Mesothelial cell of epicardium (in vitro differentiated cells): ENCODE measurements around the gene ADAMTS17. TPM values are rescaled to one million over a fixed set of nuclear protein-coding genes. Genes with fewer than 3 reads are reported as not detected.

ENCODE experiments used
- DNase-seq, 2 experiments: peaks; one replicate each; pipeline ENCODE4 v3.0.0; 2021; ENCODE audit warnings: low spot score in 2 of 2; ENCODE audit not compliant: unreplicated experiment in 2 of 2
- H3K27ac Mint-ChIP-seq: 2 replicates; pipeline ENCODE4 v1.8.0; 2021; ENCODE audit warnings: mixed read lengths
- H3K27me3 Mint-ChIP-seq: 2 replicates; pipeline ENCODE4 v1.8.0; 2021; ENCODE audit warnings: low read depth, mixed read lengths
- H3K36me3 Mint-ChIP-seq: 2 replicates; pipeline ENCODE4 v1.8.0; 2021; ENCODE audit warnings: mixed read lengths
- H3K4me1 Mint-ChIP-seq: 2 replicates; pipeline ENCODE4 v1.8.0; 2021; ENCODE audit warnings: mixed read lengths
- H3K4me3 Mint-ChIP-seq: 2 replicates; pipeline ENCODE4 v1.8.0; 2021; ENCODE audit warnings: mild to moderate bottlenecking, moderate library complexity, mixed read lengths
- H3K9me3 Mint-ChIP-seq: 2 replicates; pipeline ENCODE4 v1.8.0; 2021; ENCODE audit warnings: mixed read lengths
- CTCF ChIP-seq: fragments of 200-600 bp; sonication (generic); IDR thresholded peaks from one replicate; pipeline ENCODE4 v1.5.0; 2021; ENCODE audit warnings: antibody characterized with exemption; ENCODE audit not compliant: unreplicated experiment
- total RNA-seq: library from RNA; stranded (reverse); gene quantifications from 3 replicates; pipeline ENCODE4 v1.2.1, GENCODE V29; 2021

The ADAMTS17 gene
- total RNA-seq, 1 donor from 2014 or later, result 39.4 TPM

- peaks cover 40% of the 10 kb centered on the region for H3K36me3 Mint-ChIP-seq
- no peak overlapping the region for H3K27ac Mint-ChIP-seq
- peaks cover 20% of the 10 kb centered on the region for H3K4me1 Mint-ChIP-seq
- no peaks in the 10 kb centered on the region for H3K9me3 Mint-ChIP-seq
- H3K4me3 Mint-ChIP-seq, result no peak overlapping the region
- no peak for TF ChIP-seq CTCF
- no peaks in the 10 kb centered on the region for H3K27me3 Mint-ChIP-seq
- peak in 1 of 2 experiments; percentile 34 for DNase-seq
Measured at GRCh38 chr15:100107606-100108225, 234.1 kb downstream of the ADAMTS17 start.

GRCh38 chr15:100107151-100107550, 234.6 kb downstream of the ADAMTS17 start:
- no peak overlapping the region for H3K4me3 Mint-ChIP-seq
- H3K9me3 Mint-ChIP-seq, result no peaks in the 10 kb centered on the region
- no peaks in the 10 kb centered on the region for H3K27me3 Mint-ChIP-seq
- no peak for TF ChIP-seq CTCF
- peak in 1 of 2 experiments; percentile 25 for DNase-seq
- peaks cover 16% of the 10 kb centered on the region for H3K4me1 Mint-ChIP-seq
- H3K27ac Mint-ChIP-seq, result no peak overlapping the region
- peaks cover 38% of the 10 kb centered on the region for H3K36me3 Mint-ChIP-seq

GRCh38 chr15:100106732-100107131, 235.0 kb downstream of the ADAMTS17 start:
- H3K9me3 Mint-ChIP-seq, result peaks cover 4% of the 10 kb centered on the region
- no peak for DNase-seq
- no peaks in the 10 kb centered on the region for H3K27me3 Mint-ChIP-seq
- peaks cover 42% of the 10 kb centered on the region for H3K36me3 Mint-ChIP-seq
- H3K4me3 Mint-ChIP-seq, result no peak overlapping the region
- peaks cover 12% of the 10 kb centered on the region for H3K4me1 Mint-ChIP-seq
- no peak for TF ChIP-seq CTCF
- no peak overlapping the region for H3K27ac Mint-ChIP-seq

DNA sequence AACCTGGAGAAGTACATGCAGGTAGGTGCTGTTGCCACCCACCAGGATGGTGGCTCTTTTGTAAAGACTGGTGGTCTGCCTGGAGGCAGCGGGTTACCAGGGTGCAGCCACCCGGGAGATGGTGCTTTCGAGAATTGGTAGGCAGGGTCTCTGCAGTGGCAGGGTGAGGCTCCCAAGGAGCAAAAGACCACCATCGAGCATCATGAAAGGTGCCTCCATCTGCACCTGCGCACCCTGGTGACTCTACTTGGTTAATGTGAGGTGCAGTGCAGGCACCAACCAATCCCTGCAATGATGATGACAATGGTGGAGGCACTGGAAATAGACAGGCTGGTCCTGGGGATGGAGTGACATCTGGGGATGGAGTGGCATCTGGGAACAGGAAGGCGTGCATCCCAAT, 236.7 kb downstream of the ADAMTS17 start:
- Mint-ChIP-seq H3K27me3 (no peaks in the 10 kb centered on the region), H3K4me1 (peaks cover 13% of the 10 kb centered on the region), H3K36me3 (peaks cover 44% of the 10 kb centered on the region), H3K27ac (no peak overlapping the region), H3K9me3 (peaks cover 10% of the 10 kb centered on the region), H3K4me3 (no peak overlapping the region)
- no peak for TF ChIP-seq CTCF
- peak in 1 of 2 experiments; percentile 21 for DNase-seq

GRCh38 chr15:100104245-100104644, 237.5 kb downstream of the ADAMTS17 start:
- no peak for DNase-seq
- no peak overlapping the region for H3K4me3 Mint-ChIP-seq
- peaks cover 13% of the 10 kb centered on the region for H3K9me3 Mint-ChIP-seq
- no peaks in the 10 kb centered on the region for H3K27me3 Mint-ChIP-seq
- H3K27ac Mint-ChIP-seq, result no peak overlapping the region
- TF ChIP-seq CTCF, result no peak
- peaks cover 47% of the 10 kb centered on the region for H3K36me3 Mint-ChIP-seq
- peaks cover 13% of the 10 kb centered on the region for H3K4me1 Mint-ChIP-seq
